Measurements from ENCODE around the gene PPP1R18. TPM values are rescaled to one million over a fixed set of nuclear protein-coding genes. Genes with fewer than 3 reads are reported as not detected.
"Not testable (repeated sequence)": the region's sequence is repeated elsewhere in the genome, so short reads cannot be mapped to it uniquely, and the experiment has no call there.

The PPP1R18 gene
- total and polyA plus RNA-seq, 9 of the 15 experiments (the other 6 are each of a cell fraction or from before 2014, with no cell fraction given): 12.0 to 99.2 (median 42.6) TPM

DNA sequence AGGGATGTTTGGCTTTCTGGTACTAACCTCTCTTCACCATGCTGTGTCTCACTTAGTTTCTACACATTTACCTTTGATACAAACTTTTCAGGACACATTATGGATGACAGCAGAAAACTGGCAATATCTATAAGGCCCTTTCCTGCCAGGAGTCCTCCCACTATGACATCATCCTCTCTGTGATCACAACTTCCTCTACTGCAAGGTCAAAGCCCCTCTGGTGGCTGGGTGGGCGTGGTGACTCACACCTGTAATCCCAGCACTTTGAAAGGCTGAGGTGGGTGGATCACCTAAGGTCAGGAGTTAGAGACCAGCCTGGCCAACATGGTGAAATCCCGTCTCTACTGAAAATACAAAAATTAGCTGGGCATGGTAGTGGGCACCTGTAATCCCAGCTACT lies 20.1 kb downstream of the PPP1R18 start (continued):
- peak; percentile 52 for TF ChIP-seq SMARCE1 (IDR thresholded peaks at IDR 0.05)
- peak; percentile 26; the same call in 1 of the 2 replicates for TF ChIP-seq ZBTB7A (IDR thresholded peaks at IDR 0.05; ENCODE audit: borderline replicate concordance, control insufficient read depth, low read depth, low read length)
- TF ChIP-seq DPF2 (IDR thresholded peaks at IDR 0.05): peak; percentile 62

DNA sequence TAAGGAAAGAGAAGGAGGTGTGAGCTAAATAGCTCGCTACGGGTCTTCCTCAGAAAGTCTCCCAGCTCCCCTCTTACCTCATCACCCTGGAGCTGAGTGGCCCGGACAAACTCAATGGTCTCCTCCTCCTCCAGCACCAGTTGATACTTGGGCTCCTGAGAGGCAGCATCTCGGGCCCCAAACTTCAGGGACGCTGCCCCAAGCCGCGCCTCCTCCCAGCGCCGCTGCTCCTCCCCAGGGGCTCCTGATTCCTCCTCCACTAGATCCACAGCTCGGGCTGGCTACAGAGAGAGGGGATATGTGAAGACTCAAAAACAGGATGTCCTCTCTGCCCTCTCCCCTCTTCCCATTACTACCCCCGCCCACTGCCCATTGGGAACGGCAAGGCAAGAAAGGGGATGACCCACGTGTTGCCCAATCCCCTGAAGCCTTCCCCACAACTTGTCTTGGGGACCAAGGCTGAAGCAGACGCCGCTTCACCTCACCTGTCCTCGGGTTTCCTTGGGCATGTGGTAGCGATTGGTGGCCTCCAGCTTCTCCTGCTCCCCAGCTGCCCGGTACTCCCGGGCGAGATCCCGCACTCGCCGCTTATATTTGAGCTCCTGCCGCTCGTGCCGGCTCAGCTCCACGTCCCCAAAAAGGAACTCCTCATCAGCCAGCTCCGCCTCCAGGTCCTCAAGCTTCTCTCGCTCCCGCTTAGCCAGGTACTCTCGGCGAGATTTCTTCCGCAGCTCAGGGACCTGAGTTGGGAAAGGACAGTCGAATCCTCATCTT lies 21.3 kb downstream of the PPP1R18 start:
- 93% methylated on average over 33 of the region's 34 CpGs for whole genome bisulfite sequencing (ENCODE audit: insufficient coverage, low coverage, missing lambda C conversion rate)
- ATAC-seq: no peak
- no peaks in the 10 kb centered on the region for H3K9me3 ChIP-seq (replicated peaks; ENCODE audit: control insufficient read depth, insufficient read depth, low read depth, low read length)
- no peaks in the 10 kb centered on the region for H4K20me1 ChIP-seq (replicated peaks; ENCODE audit: control insufficient read depth, insufficient read depth, low read length)
- no peak overlapping the region for H2AFZ ChIP-seq (ENCODE audit: low read depth, low read length)
- H3K27me3 ChIP-seq (ENCODE audit: control insufficient read depth in 2 of 2, insufficient read depth in 2 of 2, low read length in 2 of 2): no peaks in the 10 kb centered on the region
- H3K36me3 ChIP-seq (ENCODE audit: control insufficient read depth, insufficient read depth, low read length): peaks cover 77% of the 10 kb centered on the region
- no peak for FAIRE-seq
- H3K9ac ChIP-seq (ENCODE audit: insufficient read depth in 1 of 2, low read depth in 2 of 2, low read length in 2 of 2): peak overlapping the region in 1 of 2 experiments; percentile 38; a peak in 1 of 4 replicates
- intact Hi-C loops (cut with micrococcal nuclease) (no loop called here), in situ Hi-C loops (cut with MboI) (no loop called here)
- BruUV-seq (replicated peaks): TSS peak; percentile 37
- H3K27ac ChIP-seq (ENCODE audit: extremely low read depth, low read depth, low read length): no peak overlapping the region
- no peak overlapping the region for H3K4me2 ChIP-seq (ENCODE audit: insufficient read depth, low read length)
- DNase-seq (ENCODE audit: extremely low read depth in 1 of 4, low spot score in 3 of 4): no peak
- H3K4me3 ChIP-seq: no peak overlapping the region
- ChIA-PET CTCF (ENCODE audit: low intra/inter-chr PET ratio) (no interaction called here), POLR2A (interaction anchor here (0.6 to 2.5 kb wide), 5 partner anchors 15 to 516 kb away, joined by 3 to 12 read pairs (median 5); partner anchors contain the start of genes MRPS18B and PPP1R10)
- peaks cover 1% of the 10 kb centered on the region for H3K9me1 ChIP-seq (ENCODE audit: control insufficient read depth, insufficient read depth, low read length)
- H3K4me1 ChIP-seq (replicated peaks in 1 of 2; ENCODE audit: control insufficient read depth in 2 of 2, insufficient read depth in 2 of 2, low read length in 2 of 2): peaks cover 7 to 9% of the 10 kb centered on the region in 2 experiments
- TF ChIP-seq, protein P1, sequence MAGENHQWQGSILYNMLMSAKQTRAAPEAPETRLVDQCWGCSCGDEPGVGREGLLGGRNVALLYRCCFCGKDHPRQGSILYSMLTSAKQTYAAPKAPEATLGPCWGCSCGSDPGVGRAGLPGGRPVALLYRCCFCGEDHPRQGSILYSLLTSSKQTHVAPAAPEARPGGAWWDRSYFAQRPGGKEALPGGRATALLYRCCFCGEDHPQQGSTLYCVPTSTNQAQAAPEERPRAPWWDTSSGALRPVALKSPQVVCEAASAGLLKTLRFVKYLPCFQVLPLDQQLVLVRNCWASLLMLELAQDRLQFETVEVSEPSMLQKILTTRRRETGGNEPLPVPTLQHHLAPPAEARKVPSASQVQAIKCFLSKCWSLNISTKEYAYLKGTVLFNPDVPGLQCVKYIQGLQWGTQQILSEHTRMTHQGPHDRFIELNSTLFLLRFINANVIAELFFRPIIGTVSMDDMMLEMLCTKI (IDR thresholded peaks at IDR 0.05; ENCODE audit: partially characterized antibody): no peak
- TF ChIP-seq CCNT2 (IDR thresholded peaks at IDR 0.05; ENCODE audit: borderline replicate concordance, extremely low read depth, insufficient read length, low read depth, low read length) (no peak), ESRRB (CRISPR knock-in tag; IDR thresholded peaks at IDR 0.05; ENCODE audit: borderline replicate concordance) (no peak), POLR2G (IDR thresholded peaks at IDR 0.05; ENCODE audit: low read depth, low read length) (0 out of 2 replicates have a peak, but pooled peaks have one; percentile 28)
- no peaks in the 10 kb centered on the region for H3K79me2 ChIP-seq (ENCODE audit: control insufficient read depth, insufficient read depth, low read length)

DNA sequence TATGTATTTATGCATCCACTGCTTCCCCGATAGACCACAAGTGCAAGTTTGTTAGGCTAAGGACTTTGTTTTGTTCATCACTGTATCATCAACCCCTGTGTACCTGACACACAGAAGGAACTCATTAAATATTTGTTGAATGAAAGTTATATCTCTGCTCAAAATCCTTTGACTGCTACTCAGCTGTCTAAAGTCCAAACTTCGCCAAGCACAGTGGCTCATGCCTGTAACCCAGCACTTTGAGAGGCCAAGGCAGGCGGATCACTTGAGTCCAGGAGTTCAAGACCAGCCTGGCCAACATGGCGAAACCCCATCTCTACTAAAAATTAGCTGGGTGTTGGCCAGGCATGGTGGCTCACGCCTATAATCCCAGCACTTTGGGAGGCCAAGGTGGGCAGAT lies 28.5 kb downstream of the PPP1R18 start:
- ATAC-seq; H3K4me1 ChIP-seq (replicated peaks in 1 of 2; ENCODE audit: control insufficient read depth in 2 of 2, insufficient read depth in 2 of 2, low read length in 2 of 2); intact Hi-C loops (cut with micrococcal nuclease); BruUV-seq (replicated peaks); H3K9me3 ChIP-seq (replicated peaks; ENCODE audit: control insufficient read depth, insufficient read depth, low read depth, low read length); FAIRE-seq; H3K27me3 ChIP-seq (ENCODE audit: control insufficient read depth in 2 of 2, insufficient read depth in 2 of 2, low read length in 2 of 2); H3K4me3 ChIP-seq; H3K9ac ChIP-seq (ENCODE audit: insufficient read depth in 1 of 2, low read depth in 2 of 2, low read length in 2 of 2); H3K79me2 ChIP-seq (ENCODE audit: control insufficient read depth, insufficient read depth, low read length); H4K20me1 ChIP-seq (replicated peaks; ENCODE audit: control insufficient read depth, insufficient read depth, low read length); H3K9me1 ChIP-seq (ENCODE audit: control insufficient read depth, insufficient read depth, low read length); H3K4me2 ChIP-seq (ENCODE audit: insufficient read depth, low read length); H2AFZ ChIP-seq (ENCODE audit: low read depth, low read length); in situ Hi-C loops (cut with MboI); H3K27ac ChIP-seq (ENCODE audit: extremely low read depth, low read depth, low read length); DNase-seq (ENCODE audit: extremely low read depth in 1 of 4, low spot score in 3 of 4): not testable (repeated sequence)
- peaks cover 87% of the 10 kb centered on the region for H3K36me3 ChIP-seq (ENCODE audit: control insufficient read depth, insufficient read depth, low read length)
- ChIA-PET POLR2A (interaction anchor here (1.2 to 2.5 kb wide), 4 partner anchors 10 to 43 kb away, joined by 4 to 9 read pairs (median 6); partner anchors contain the start of gene C6orf136), CTCF (ENCODE audit: low intra/inter-chr PET ratio) (interaction anchor here (0.6 kb wide), 1 partner anchor 54 kb away, joined by 3 read pairs; no protein-coding TSS in a partner anchor)
- 72% methylated on average over 5 of the region's 5 CpGs for WGBS (ENCODE audit: insufficient coverage, low coverage, missing lambda C conversion rate)
